Cardiac muscle cell (in vitro differentiated cells and primary cell): Measurements from ENCODE around the gene C1orf21. TPM values are rescaled to one million over a fixed set of nuclear protein-coding genes. Genes with fewer than 3 reads are reported as not detected.
A peak's percentile ranks its signal among the peaks of the same experiment; 100 is the strongest.

Experiments
- DNase-seq, 2 donors: peaks; one replicate each; pipeline versions ENCODE4 v3.0.0 to v3.0.0-alpha.2; 2010 to 2017; ENCODE audit warnings: low read depth in 1 of 2, low spot score in 1 of 2
- H3K27ac ChIP-seq: fragments of 200-600 bp; sonication (generic); 2 replicates; pipeline ENCODE4 v1.5.1; 2016
- H3K27me3 ChIP-seq: fragments of 200-600 bp; sonication (generic); 2 replicates; pipeline ENCODE4 v1.6.0; 2016; ENCODE audit warnings: control low read depth
- H3K36me3 ChIP-seq: fragments of 200-600 bp; sonication (generic); 2 replicates; pipeline ENCODE4 v1.5.1; 2016; ENCODE audit warnings: control low read depth
- H3K4me1 ChIP-seq: fragments of 200-600 bp; sonication (generic); 2 replicates; pipeline ENCODE4 v1.8.1; 2017; ENCODE audit warnings: low read depth, mild to moderate bottlenecking, mixed run types
- H3K4me3 ChIP-seq: fragments of 200-600 bp; sonication (generic); 2 replicates; pipeline ENCODE4 v1.5.1; 2016; ENCODE audit warnings: mild to moderate bottlenecking
- H3K9me3 ChIP-seq: fragments of 200-600 bp; sonication (generic); 2 replicates; pipeline ENCODE4 v1.5.1; 2017; ENCODE audit warnings: low read depth, mild to moderate bottlenecking, control low read depth
- CTCF ChIP-seq: IDR thresholded peaks from 2 replicates; pipeline ENCODE4 v1.5.1; 2012; ENCODE audit warnings: low read depth, mild to moderate bottlenecking, low read length
- polyA plus RNA-seq: library from polyadenylated mRNA; unstranded; fragments of >200 nt; fragmentation: Nextera tagmentation; extraction: Ambion mirVana; gene quantifications from 2 replicates; pipeline ENCODE4 v1.2.1, GENCODE V29; 2016
- total RNA-seq: library from RNA; depleted of rRNA; stranded (reverse); fragments of >200 nt; gene quantifications from 2 replicates; pipeline ENCODE4 v1.2.3, GENCODE V29; 2016

The C1orf21 gene
- total and polyA plus RNA-seq, 2 experiments from 2014 or later = 10.9 to 26.8 TPM

- H3K4me1 ChIP-seq = peaks cover 33% of the 10 kb centered on the region
- H3K9me3 ChIP-seq = no peaks in the 10 kb centered on the region
- no peaks in the 10 kb centered on the region for H3K36me3 ChIP-seq
- no peaks in the 10 kb centered on the region for H3K27me3 ChIP-seq
- H3K27ac ChIP-seq = peak overlapping the region; percentile 10
- no peak overlapping the region for H3K4me3 ChIP-seq
- DNase-seq = no peak
- no peak for TF ChIP-seq CTCF
Measured at GRCh38 chr1:184598403-184599193, 211.8 kb downstream of the C1orf21 start.

- H3K4me1 ChIP-seq = no peaks in the 10 kb centered on the region
- H3K36me3 ChIP-seq = no peaks in the 10 kb centered on the region
- H3K9me3 ChIP-seq = no peaks in the 10 kb centered on the region
- no peak overlapping the region for H3K4me3 ChIP-seq
- DNase-seq = no peak
- H3K27me3 ChIP-seq = no peaks in the 10 kb centered on the region
- no peak overlapping the region for H3K27ac ChIP-seq
- no peak for TF ChIP-seq CTCF
Measured at GRCh38 chr1:184604152-184604900, 217.5 kb downstream of the C1orf21 start.

- Histone ChIP-seq H3K27me3 (no peaks in the 10 kb centered on the region), H3K36me3 (no peaks in the 10 kb centered on the region), H3K4me3 (no peak overlapping the region), H3K9me3 (no peaks in the 10 kb centered on the region), H3K27ac (no peak overlapping the region), H3K4me1 (no peaks in the 10 kb centered on the region)
- TF ChIP-seq CTCF = no peak
- DNase-seq = no peak
Measured at GRCh38 chr1:184605941-184606340, 219.1 kb downstream of the C1orf21 start.

- Histone ChIP-seq H3K9me3 (no peaks in the 10 kb centered on the region), H3K4me3 (no peak overlapping the region), H3K27ac (no peak overlapping the region), H3K27me3 (no peaks in the 10 kb centered on the region), H3K36me3 (no peaks in the 10 kb centered on the region), H3K4me1 (no peaks in the 10 kb centered on the region)
- DNase-seq = no peak
- TF ChIP-seq CTCF = no peak
Measured at GRCh38 chr1:184606786-184607185, 220.0 kb downstream of the C1orf21 start.

- TF ChIP-seq CTCF = no peak
- H3K27me3 ChIP-seq = no peaks in the 10 kb centered on the region
- no peak overlapping the region for H3K27ac ChIP-seq
- H3K9me3 ChIP-seq = no peaks in the 10 kb centered on the region
- H3K36me3 ChIP-seq = no peaks in the 10 kb centered on the region
- no peaks in the 10 kb centered on the region for H3K4me1 ChIP-seq
- DNase-seq = no peak
- no peak overlapping the region for H3K4me3 ChIP-seq
Measured at GRCh38 chr1:184608581-184608980, 221.8 kb downstream of the C1orf21 start.
